Caki2 (cell line): ENCODE data around the gene EFL1. TPM values are rescaled to one million over a fixed set of nuclear protein-coding genes. Genes with fewer than 3 reads are reported as not detected.

Experiments
- total RNA-seq: library from RNA; depleted of rRNA; stranded (reverse); fragments of >200 nt; shearing (Covaris generic); gene quantifications from 2 replicates; pipeline ENCODE4 v1.2.3, GENCODE V29; 2014; ENCODE audit warnings: low replicate concordance; rRNA removed

The EFL1 gene
- total RNA-seq, 1 experiment from 2014 or later, result 3.3 TPM

Other genes with a start within 250 kb of the EFL1 start
- 5.5 and 7.4 TPM in 2 replicates for gene MEX3B, start 216.7 kb downstream of the EFL1 start, total RNA-seq
- gene SAXO2, start 84 bp upstream of the EFL1 start, total RNA-seq, result not detected in 2 replicates
- gene GOLGA6L10, start 86.7 kb upstream of the EFL1 start, total RNA-seq, result not detected in 2 replicates
- gene GOLGA6L9, start 167.1 kb upstream of the EFL1 start, total RNA-seq, result 0.41 and 1.1 TPM in 2 replicates